SK-N-MC (cell line): ENCODE measurements around the gene FBRS.

Source experiments
- EZH2 ChIP-seq: fragments of 200-600 bp; sonication (generic); IDR thresholded peaks from one replicate; pipeline ENCODE4 v1.6.1; 2017; ENCODE audit warnings: antibody characterized with exemption
- FOXP2 ChIP-seq: optimal IDR thresholded peaks from 2 replicates; pipeline ENCODE3; 2011; ENCODE audit warnings: mild to moderate bottlenecking, moderate library complexity; ENCODE audit not compliant: insufficient read depth; ENCODE audit errors: extremely low read length, control extremely low read depth

DNA sequence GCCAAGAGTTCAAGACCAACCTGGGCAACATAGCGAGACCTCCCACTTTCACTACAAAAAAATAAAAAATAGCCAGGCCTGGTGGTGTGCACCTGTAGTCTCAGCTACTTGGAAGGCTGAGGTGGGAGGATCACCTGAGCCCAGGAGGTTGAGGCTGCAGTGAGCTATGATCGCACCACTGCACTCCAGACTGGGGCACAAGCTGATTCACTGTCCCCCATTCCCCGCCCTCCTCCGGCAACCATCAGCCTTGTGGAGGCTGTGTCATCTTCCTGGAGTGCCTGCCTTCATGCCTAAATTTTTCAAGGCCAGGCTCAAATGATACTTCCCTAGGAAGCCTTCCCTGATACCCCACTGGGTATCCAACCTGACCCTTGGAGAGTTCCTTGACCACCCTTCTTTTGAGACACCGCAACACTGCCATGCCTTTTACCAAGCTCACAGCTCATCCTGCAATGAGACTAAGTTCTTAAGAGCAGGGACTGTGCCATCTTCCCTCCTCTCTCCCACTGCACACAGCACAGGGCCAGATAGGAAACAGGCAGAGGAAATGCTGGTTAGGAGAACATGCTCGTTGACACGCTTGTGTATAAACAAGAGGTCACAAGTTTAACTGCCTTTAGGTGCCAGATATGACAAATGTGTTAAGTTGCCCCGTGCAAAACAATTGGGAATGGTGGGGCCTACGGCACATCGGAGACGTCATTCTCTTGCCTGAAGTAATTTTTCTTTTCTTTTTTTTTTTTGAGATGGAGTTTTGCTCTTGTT lies 36.9 kb downstream of the FBRS start:
- no peak for TF ChIP-seq EZH2
- TF ChIP-seq FOXP2: no peak
